HTERT RPE-1 (cell line): ENCODE results near the gene PNRC1.
"Not testable (repeated sequence)": the region's sequence is repeated elsewhere in the genome, so short reads cannot be mapped to it uniquely, and the experiment has no call there.

Experiments
- in situ Hi-C: fragments of 300-500 bp; cut with MboI; formaldehyde crosslinking; loops from 4 replicates; pipeline ENCODE4 v1.14.3; 2020; ENCODE audit warnings: low sequenced_read_pairs

Gene PNRC1

DNA sequence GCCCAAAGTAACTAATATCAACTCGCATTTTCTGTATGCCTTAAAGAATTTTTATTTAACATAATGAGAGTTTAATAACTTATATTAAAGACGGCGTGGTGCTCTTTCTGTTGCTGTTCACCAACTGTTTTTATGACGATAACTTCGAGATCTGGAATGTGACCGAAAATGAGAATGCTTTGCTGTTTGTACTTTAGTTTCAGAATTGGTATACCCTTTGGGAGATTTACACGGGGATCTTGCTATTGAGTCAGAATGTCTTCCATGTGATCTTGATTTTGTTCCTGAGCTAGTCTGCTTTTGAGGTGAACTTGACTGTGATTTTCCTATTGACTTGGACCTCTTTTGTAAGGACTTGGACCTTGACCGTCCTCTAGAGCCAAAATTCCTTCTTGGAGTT, 17.9 kb downstream of the PNRC1 start:
- in situ Hi-C loops = no loop called here

GRCh38 chr6:89100114-89100513, 19.6 kb downstream of the PNRC1 start:
- in situ Hi-C loops = no loop called here

GRCh38 chr6:89110284-89110683, 29.7 kb downstream of the PNRC1 start:
- in situ Hi-C loops = no loop called here

GRCh38 chr6:89111933-89112332, 31.4 kb downstream of the PNRC1 start:
- in situ Hi-C loops = no loop called here

- in situ Hi-C loops = no loop called here
Observed at GRCh38 chr6:89116702-89117101, 36.2 kb downstream of the PNRC1 start.

- in situ Hi-C loops = no loop called here
Observed at GRCh38 chr6:89117211-89118108, 36.9 kb downstream of the PNRC1 start, which contains the start of gene SRSF12. Gene SRSF12, minus strand, starts transcription at chr6:89118071. Its CDS starts 184 bp downstream, at chr6:89117887.

DNA sequence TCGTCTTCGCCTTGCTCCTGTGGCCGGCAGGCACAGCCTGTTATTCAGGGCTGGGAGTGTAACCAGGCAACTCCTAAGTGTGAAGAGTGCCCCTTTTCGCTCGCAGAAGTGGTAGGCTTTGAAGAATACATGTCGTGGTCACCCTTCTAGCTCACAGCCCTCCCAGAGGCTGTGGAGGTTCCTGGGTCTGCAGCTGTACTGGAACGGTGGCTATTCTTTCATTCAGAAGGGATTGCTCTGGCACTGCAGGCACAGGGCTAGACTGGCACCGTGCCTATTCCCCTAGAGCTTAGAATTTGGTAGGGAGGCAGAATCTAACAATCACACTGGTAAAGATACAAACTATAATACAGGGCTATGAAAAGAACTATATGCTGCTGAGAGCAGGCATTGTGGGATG, 38.4 kb downstream of the PNRC1 start:
- in situ Hi-C loops = no loop called here

DNA sequence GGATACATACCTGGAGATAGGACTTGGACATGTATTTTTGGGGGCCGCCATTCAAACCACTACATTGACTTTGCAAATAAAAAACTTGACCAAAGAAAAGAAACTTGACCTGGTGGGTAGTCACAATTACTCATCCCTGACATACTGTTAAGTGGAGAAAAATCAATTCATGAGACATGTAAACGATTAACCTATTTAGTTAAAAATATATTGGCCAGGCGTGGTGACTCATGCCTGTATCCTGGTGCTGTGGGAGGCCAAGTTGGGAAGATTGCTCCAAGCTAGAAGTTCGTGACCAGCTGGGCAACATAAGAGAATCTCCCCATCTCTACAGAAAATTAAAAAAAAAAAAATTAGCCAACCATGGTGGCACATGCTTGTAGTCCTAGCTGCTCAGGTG, 39.8 kb downstream of the PNRC1 start:
- in situ Hi-C loops = no loop called here

DNA sequence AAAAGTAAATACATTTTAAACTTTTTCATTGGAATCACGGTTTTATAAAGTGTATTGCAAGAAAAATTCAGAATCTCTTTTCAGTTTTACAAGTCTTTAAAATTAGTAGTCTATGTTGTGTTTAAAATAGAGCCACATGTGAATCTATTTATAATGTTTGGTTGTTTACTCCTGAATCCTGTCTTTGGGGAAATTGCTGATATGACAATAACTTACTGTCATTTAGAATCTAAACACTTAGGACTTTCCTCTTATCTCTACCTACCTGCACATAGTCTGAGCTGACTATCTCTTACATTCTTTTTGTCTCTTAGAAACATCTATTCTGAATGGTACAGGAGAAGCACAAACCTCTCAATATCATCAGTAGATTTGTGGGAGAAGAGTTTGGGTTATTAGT, 41.4 kb downstream of the PNRC1 start:
- in situ Hi-C loops = no loop called here

- in situ Hi-C loops = no loop called here
Observed at GRCh38 chr6:89122625-89123024, 42.1 kb downstream of the PNRC1 start.

DNA sequence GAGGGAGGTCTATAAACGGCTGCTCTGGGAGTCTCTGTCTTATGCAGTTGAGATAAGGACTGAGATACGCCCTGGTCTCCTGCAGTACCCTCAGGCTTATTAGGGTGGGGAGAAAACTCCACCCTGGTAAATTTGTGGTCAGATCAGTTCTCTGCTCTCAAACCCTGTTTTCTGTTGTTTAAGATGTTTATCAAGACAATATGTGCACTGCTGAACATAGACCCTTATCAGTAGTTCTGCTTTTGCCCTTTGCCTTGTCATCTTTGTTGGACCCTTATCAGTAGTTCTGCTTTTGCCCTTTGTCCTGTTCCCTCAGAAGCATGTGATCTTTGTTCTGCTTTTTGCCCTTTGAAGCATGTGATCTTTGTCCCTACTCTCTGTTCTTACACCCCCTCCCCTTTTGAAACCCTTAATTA, 47.7 kb downstream of the PNRC1 start:
- in situ Hi-C loops = not testable (repeated sequence)

GRCh38 chr6:89131599-89131998, 51.0 kb downstream of the PNRC1 start:
- in situ Hi-C loops = no loop called here

- in situ Hi-C loops = no loop called here
Observed at GRCh38 chr6:89132057-89132456, 51.5 kb downstream of the PNRC1 start.

DNA sequence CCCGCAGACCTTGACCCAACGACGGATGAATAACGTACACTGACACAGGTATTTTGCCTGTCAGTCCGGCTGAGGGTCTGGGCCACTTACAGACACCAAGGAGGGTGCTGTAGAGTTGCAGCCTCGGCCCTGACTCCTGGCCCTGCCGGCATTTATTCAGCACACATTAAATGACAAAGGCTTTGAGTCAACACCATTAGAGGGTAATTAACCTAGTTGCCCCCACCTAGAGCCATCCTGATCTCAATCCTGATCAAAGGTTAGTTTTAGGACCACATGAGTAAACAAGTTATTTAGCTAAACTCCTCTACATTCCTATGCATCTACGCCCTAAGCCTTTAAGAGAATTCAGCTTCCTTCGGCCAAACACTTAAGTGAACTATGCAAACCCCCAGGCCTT, 53.4 kb downstream of the PNRC1 start:
- in situ Hi-C loops = no loop called here

- in situ Hi-C loops = no loop called here
Observed at GRCh38 chr6:89134723-89135122, 54.2 kb downstream of the PNRC1 start.
